BE2C (cell line): Measurements from ENCODE around the gene EGF.
A peak's percentile ranks its signal among the peaks of the same experiment; 100 is the strongest.

Source experiments
- DNase-seq: peaks from one replicate; pipeline ENCODE4 v3.0.0-alpha.2; 2020
- H3K27me3 ChIP-seq: fragments of 250-450 bp; sonication (Bioruptor Pico); 2 replicates; pipeline ENCODE4 v1.5.1; 2020; ENCODE audit warnings: mild to moderate bottlenecking
- H3K36me3 ChIP-seq: fragments of 250-450 bp; sonication (Bioruptor Pico); 2 replicates; pipeline ENCODE4 v1.5.1; 2020; ENCODE audit warnings: mild to moderate bottlenecking
- H3K4me1 ChIP-seq: fragments of 250-450 bp; sonication (Bioruptor Pico); 2 replicates; pipeline ENCODE4 v1.5.1; 2020
- H3K4me3 ChIP-seq: 2 replicates; pipeline ENCODE4 v1.5.1; 2011; ENCODE audit warnings: low read depth, low read length
- H3K9me3 ChIP-seq: fragments of 250-450 bp; sonication (Bioruptor Pico); 2 replicates; pipeline ENCODE4 v1.5.1; 2020
- CTCF ChIP-seq: IDR thresholded peaks from 2 replicates; pipeline ENCODE4 v1.5.1; 2012; ENCODE audit warnings: mild to moderate bottlenecking, low read depth, low read length

Gene EGF

GRCh38 chr4:109990261-109991257 is 77.9 kb downstream of the EGF start:
- no peak for DNase-seq
- Histone ChIP-seq H3K27me3 (peaks cover 27% of the 10 kb centered on the region), H3K4me1 (no peaks in the 10 kb centered on the region)

GRCh38 chr4:109993116-109993515 is 80.4 kb downstream of the EGF start:
- Histone ChIP-seq H3K36me3 (no peaks in the 10 kb centered on the region), H3K27me3 (peaks cover 25% of the 10 kb centered on the region), H3K9me3 (no peaks in the 10 kb centered on the region), H3K4me1 (no peaks in the 10 kb centered on the region), H3K4me3 (no peak overlapping the region)
- DNase-seq: no peak
- TF ChIP-seq CTCF: no peak

More at GRCh38 chr4:109990261-109991257, 77.9 kb downstream of the EGF start:
- Histone ChIP-seq H3K9me3 (no peaks in the 10 kb centered on the region), H3K4me3 (no peak overlapping the region), H3K36me3 (no peaks in the 10 kb centered on the region)
- no peak for TF ChIP-seq CTCF

DNA sequence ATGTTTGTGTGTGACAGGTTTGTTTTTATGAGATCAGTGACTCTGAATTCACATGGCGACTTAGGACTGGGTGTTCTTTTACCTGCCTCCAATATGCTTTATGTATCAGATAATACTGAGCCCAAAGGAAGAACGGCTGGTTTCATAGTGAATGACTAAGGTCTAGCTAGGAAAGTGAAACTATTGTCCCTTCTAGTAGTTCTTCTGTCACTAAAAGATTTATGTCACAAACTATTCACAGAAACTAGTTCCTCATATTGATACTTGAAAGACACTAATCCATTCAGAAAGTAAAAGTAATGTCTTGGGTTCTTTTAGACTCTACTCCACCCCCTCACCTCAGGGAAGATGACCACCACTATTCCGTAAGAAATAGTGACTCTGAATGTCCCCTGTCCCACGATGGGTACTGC is 81.7 kb downstream of the EGF start:
- H3K36me3 ChIP-seq: no peaks in the 10 kb centered on the region
- no peak for TF ChIP-seq CTCF
- H3K4me1 ChIP-seq: no peaks in the 10 kb centered on the region
- DNase-seq: no peak
- H3K27me3 ChIP-seq: peaks cover 20% of the 10 kb centered on the region
- H3K4me3 ChIP-seq: no peak overlapping the region
- no peaks in the 10 kb centered on the region for H3K9me3 ChIP-seq

DNA sequence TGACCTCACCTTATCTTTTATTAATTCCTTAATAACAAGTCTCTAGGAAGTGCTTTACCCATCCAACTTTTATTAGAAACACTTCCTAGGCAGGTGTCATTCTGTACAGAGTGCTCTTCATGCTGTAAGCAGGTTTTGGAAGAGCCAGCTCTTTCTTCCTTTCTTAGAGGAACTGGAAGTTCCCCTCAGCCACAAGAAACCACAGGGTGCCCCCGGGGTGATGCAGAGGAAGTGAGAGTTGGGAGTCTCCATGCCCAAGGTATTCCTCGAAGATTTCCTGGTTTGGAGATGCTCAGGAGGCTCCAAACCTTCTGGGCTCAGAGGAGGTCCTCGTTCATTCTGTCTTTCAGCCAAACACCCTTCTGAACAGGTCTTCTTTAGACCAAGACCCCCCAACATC is 83.8 kb downstream of the EGF start:
- H3K27me3 ChIP-seq: peaks cover 17% of the 10 kb centered on the region
- no peaks in the 10 kb centered on the region for H3K9me3 ChIP-seq
- TF ChIP-seq CTCF: no peak
- H3K4me1 ChIP-seq: no peaks in the 10 kb centered on the region
- DNase-seq: no peak
- H3K36me3 ChIP-seq: no peaks in the 10 kb centered on the region
- no peak overlapping the region for H3K4me3 ChIP-seq

DNA sequence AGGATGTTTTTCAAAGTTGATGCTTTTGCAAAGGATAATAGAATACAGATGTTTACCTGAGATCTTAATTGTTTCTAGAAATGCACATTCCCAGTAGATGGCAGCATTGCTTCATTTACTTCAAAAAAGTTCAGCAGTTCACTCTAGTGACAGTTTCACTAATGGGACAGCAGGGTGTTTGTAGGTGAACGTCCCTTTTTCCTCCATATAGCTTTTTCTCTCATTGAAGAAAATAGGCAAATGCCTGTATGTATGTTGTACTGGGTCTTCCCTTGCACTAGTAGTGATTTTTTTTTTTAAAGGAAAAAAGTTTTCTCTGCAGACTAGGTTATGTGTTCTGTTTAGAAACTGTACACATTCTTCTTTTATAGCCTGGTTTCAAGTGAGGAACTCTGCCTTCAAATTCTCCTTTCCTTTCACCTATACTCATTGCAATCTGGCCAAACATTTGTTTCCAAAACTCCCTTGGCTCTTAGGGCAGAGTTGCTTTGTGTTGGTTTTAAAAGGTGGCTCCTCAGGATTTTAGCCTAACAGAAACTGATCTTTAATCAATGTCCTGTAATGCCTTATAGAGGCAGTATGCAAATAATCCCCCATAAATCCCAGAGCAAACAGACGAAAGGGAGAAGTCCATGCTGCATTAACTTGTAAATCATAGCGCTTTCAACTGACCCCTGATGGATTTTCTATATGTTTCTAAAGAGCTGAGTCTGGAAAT is 86.3 kb downstream of the EGF start:
- TF ChIP-seq CTCF: peak; percentile 72
- Histone ChIP-seq H3K27me3 (peaks cover 17% of the 10 kb centered on the region), H3K4me3 (no peak overlapping the region), H3K9me3 (no peaks in the 10 kb centered on the region), H3K36me3 (no peaks in the 10 kb centered on the region), H3K4me1 (no peaks in the 10 kb centered on the region)
- no peak for DNase-seq

GRCh38 chr4:109999585-109999912 is 86.9 kb downstream of the EGF start:
- H3K4me1 ChIP-seq: no peaks in the 10 kb centered on the region
- no peak overlapping the region for H3K4me3 ChIP-seq
- no peaks in the 10 kb centered on the region for H3K36me3 ChIP-seq
- TF ChIP-seq CTCF: no peak
- H3K9me3 ChIP-seq: no peaks in the 10 kb centered on the region
- no peak for DNase-seq
- H3K27me3 ChIP-seq: peaks cover 11% of the 10 kb centered on the region
